Activated T-cell treated with anti-CD3 and anti-CD28 coated beads for 24 hours (primary cell): ENCODE data around the gene COPA.

Experiments
- DNase-seq: peaks from one replicate; pipeline ENCODE4 v3.0.0-alpha.2; 2020; ENCODE audit warnings: low read depth

Gene COPA

GRCh38 chr1:160264795-160265307 is 78.2 kb downstream of the COPA start:
- DNase-seq, result no peak

DNA sequence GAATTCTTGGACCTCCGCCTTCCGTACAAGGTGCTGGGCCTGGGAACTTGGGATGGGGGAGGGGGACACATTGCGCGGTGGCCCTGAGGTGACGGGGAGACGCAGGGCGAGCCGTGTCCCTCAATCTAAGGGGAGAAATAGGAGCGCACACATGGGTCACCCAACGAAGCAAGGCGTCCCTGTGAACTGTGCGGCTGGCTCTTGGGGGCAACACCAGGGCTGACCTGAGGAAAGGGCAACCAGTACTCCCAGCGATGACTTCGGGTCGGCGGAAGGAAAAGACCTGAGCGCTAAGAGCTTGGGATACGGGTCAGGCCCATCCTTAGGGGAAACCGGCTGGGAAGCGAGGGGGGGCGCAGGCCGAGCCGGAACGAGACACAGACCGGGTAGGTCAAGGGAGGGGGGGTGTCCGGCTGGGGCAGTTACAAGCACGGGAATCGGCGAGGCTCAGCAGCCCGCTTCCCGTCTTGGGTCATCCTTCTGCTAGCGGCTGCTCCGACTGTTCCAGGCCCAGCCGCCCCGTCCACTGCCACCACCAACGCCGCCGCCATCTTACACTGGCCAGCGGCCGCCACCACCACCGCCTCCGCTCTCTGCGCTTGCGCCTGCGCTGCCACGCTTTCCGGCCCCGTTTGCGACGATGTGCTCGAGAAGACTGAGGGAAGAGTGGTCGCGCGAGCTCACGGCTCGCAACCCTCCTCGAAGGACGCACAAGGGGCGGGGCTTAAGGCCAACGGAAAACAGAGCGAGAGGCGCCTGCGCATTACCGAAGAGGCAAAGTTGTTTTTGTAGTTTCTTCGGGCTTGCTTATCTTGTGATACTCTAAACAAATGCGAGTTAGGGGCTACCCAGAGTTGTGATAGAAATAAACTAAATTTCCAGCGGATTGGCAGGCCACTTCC is 80.9 kb downstream of the COPA start, which contains the start of gene DCAF8:
DCAF8 (minus strand) TSS at position 657 of the 902 bp plus-strand sequence. CDS start 18,541 bp downstream, outside the sequence.
- DNase-seq, result peak; percentile 97

- DNase-seq, result peak; percentile 73
These were observed 81.5 kb downstream of the COPA start for GRCh38 chr1:160261556-160261892.

DNA sequence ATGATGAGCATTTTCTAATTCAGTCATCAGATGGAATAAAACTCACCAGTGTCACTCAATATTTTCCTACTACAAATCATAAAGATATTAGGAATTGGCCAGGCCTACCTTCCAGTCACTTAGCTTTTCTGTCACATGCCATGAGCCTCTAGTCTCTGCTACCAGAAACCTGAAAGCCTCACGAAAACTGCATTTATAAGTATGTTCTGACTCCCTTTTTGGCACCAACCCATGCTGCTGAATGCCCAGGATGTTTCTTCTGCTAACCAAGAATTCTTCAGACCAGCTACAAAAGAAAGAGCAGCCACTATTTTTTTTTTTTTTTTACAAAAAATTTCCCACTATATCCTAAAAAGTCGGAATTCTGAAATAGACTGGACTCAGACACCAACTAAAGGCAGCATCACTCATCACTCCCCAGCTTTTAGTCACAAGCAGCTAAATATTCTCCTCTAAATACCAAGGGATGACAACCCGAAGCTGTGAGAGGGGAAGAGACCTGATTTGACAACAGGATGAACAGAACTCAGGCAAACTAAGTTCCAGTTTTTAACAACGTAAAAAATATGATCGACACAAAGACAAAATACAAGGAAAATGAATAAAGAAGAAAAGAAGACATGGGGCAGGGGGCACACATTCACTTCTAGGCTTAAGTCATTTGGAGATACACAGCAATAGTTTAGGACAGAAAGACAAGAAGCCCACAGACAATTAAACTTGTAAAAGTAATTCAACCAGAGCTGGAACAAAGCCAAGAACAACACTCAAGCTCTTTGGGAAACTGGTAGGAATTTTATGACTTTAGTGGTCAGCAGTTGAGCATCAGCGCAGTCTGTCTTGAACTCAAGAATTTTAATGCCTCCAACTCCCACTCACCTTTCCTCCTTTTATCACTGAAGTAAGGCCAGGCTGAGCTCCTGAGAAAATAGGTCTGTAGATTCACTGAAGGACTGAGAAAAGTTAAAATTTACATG is 82.4 kb downstream of the COPA start:
- no peak for DNase-seq

- DNase-seq, result no peak
These were observed 84.8 kb downstream of the COPA start for GRCh38 chr1:160258177-160258798.

DNA sequence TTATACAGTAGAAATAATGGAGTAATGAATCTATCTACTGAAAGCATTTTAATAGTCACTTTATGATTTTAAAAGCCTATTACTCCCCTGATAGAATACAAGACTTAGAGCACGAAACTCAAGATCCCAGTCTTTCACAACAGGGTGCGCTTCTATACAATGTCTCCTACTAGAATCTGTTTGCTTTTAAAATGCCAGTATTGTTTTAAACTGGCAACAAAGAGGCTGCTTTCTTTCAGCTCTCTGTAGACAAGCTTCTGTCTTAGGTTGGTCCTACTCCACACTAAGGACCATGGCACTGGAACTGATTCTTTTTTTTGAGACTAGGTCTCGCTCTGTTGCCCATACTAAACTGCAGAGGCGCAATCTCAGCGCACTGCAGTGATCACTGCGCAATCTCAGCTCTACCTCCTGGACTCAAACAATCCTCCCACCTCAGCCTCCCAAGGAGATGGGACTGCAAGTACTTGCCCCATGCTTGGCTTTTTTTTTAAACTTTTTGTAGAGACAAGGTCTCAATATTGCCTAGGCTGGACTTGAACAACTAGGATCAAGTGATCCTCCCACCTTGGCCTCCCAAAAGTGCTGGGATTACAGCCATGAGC is 85.5 kb downstream of the COPA start:
- DNase-seq, result no peak

DNA sequence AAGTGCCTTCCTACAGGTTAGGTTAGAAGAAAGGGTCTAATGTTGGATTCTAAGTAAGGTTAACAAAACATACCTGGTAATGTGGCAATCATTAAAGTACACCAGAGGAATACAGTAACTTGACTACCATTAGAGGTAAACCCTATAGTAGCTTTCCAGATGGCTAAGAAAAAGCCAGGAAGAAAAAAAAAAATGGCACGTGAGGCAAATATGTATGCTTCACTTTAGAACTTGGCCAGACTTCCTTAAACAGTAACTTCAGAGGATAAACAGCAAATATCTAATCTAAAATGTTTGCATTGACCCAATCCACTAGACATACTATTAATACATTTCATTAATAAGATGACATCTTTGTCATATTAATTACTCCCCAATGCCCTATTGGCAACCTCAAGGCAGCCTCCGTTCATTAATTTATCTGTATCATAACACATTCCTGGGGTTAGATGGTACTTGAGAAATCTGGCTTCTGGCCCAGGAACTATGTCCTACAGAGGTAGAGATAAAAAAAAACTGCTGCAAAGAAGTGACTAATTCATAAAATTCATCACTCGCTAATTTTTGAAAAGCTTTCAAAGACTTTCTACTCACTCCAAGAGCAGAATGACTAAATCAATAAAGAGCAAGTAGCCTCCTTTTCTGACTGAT is 86.5 kb downstream of the COPA start:
- DNase-seq, result no peak

GRCh38 chr1:160255781-160256300 is 87.2 kb downstream of the COPA start:
- no peak for DNase-seq

DNA sequence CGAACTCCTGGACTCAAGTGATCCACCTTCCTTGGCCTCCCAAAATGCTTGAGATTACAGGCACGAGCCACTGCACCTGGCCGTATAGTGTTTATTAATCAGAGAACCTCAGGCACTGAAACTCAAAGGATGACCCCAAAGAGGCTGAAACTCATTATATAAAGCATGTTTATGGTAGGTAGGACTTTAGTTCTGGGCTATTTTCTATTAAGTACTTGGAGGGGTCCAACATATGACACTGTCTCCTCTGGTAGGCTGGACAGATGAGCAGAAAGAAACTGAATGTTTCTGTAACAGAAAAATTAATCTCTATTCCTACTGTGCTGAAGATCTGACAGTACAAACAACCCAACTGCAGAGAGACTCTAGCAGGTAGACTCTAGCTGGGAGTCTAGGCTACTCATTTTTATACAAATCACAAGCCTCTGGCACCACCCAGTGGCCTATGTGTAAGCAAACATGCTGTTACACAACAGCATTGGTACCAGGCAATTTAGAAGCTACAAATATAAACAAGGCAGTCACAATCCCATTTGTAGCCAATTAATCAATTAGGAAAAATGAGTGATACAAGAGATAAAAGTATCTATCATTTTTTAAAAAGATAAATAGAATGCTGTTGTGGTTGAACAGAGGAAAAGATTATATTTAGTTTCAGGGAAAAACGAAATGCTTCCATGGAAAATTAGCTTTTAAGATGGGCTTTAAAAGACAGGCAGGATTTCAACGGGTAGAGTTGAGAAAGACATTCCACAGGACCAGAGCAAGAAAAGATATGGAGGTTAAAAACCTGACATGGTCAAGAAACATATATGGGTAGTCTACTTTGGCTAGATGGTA is 91.1 kb downstream of the COPA start:
- DNase-seq, result peak; percentile 20

GRCh38 chr1:160251011-160251410 is 92.0 kb downstream of the COPA start:
- DNase-seq, result no peak

GRCh38 chr1:160247053-160247452 is 96.0 kb downstream of the COPA start:
- no peak for DNase-seq

- no peak for DNase-seq
These were observed 97.6 kb downstream of the COPA start for GRCh38 chr1:160245434-160245833.

GRCh38 chr1:160244209-160244608 is 98.8 kb downstream of the COPA start:
- DNase-seq, result no peak

- no peak for DNase-seq
These were observed 99.3 kb downstream of the COPA start for GRCh38 chr1:160243767-160244166.

DNA sequence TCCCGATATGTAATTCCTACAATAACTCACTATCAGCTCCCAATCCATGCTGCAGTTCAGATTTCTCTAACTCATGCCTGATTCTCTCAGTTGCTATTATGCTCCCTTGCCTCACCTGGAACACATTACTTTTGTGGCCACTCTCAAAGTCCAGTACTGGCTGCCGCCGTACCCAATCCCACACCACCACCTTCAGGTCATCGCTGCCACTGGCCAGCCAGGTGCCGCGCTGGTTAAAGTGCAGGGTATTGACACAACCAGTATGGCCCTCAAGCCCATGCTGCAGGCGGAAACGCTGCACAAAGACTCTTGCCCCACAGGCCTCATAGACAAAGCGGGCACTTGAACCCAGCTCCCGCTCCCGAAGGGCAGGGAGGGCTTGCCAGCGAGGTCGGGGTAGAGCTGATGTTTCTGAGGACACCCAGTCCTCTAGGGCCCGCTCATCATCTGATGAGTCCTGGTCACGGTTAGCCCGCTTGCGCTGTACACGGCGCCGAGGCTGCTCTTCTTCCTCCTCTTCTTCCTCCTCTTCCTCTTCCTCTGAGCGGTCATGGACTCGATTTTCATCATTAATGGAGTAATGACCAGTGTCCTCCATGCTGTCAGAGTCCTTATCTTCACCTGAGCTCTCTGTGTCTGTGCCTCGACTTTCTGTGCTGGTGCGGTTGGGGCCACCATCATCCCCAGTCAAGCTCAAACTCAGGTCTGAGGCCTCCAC is 103.3 kb downstream of the COPA start:
- DNase-seq, result no peak
